Brain pericyte (primary cell): Measurements from ENCODE around the gene ABHD14A.

Experiments
- DNase-seq: peaks from one replicate; pipeline ENCODE4 v3.0.0-alpha.2; 2012; ENCODE audit warnings: low read depth, low spot score

The ABHD14A gene

DNA sequence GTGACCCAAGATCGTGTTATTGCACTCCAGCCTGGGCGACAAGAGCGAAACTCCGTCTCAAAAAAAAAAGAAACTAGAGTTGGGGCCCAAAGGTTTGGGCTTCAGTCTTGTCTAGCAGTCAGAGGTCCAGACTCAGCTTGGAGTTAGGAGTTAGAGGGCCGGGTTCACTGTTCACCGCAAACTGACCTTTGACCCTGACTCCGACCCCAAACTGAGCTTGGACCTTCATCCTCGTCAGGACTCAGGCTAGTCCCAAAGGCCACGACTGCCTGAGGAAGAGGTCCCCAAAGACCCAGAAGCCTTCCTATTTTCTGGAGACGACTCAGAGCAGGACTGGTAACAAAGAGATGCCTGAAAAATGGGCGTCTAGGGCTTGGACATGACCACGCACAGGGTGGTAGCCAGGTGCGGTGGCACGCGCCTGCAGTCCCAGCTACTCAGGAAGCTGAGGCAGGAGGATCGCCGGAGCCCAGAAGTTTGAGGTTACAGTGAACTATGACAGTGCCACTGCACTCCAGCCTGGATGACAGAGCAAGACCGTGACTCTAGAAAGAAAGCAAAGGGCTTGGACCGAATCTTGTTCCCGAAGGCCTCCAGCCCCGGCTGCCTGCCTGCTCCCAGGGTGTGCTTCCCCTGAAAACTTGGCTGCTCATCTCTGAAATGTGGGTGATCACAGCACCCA is 43.6 kb downstream of the ABHD14A start:
- DNase-seq = no peak

GRCh38 chr3:52019352-52020080 is 44.7 kb downstream of the ABHD14A start:
- DNase-seq = no peak

DNA sequence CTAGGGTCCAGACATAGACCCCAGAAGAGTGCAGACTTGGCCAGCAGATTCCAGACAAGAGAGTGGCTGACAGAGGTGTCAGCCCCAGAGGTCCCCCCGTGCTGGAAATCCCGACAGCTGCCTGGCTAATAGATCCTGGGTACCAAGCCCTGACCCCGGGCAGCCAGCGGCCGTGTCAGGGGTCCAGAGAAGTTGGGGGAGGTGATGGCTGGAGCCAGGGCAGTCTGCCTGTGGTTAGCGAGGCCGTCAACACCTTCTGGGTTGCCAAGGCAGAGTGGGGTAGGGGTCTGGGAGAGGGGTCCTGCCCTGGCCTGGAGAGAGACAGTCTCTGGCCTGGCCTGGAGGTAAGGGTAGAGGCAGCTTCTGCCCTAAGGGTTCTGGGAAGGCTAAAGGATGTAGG is 45.9 kb downstream of the ABHD14A start:
- DNase-seq = no peak

DNA sequence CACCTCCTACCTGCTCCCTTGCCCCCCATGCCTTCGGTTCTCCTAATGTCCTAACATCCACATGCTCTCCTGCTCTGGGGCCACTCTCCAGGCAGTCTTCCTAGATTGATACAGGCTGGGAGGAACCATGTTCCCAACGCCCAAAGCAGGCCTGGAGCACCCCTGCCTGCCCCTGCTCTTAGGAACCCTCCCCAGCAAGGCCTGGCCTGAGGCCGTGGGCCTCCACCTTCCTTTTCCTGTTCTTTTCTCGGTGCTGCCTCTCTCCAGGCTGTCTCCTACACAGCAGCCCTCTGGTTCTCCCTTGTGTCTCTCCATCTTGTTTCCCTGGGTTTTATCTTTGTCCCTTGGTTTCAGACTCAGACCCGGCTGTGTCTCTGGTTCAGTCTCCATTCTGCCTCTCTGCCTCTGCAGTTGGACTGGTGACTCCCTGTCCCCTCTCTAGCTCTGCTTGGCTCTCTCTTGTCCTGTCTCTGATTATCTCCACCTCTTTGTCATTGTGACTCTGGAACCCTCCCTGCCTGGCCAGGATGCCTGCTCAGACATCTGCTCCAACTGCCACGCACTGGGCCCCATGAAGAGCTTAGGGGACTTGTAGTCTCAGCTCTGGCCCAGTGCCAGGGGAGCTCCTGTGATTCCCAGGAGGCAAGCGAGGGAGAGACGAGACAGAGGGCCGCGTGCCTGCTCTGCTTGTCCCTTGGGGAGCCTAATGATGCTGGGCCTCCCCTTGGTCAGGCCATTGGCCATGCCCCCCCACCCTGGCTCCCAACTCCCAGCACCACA is 46.8 kb downstream of the ABHD14A start:
- no peak for DNase-seq

GRCh38 chr3:52022323-52023100 is 47.6 kb downstream of the ABHD14A start:
- no peak for DNase-seq

- DNase-seq = no peak
Measured at GRCh38 chr3:52023101-52023770, 48.4 kb downstream of the ABHD14A start.

DNA sequence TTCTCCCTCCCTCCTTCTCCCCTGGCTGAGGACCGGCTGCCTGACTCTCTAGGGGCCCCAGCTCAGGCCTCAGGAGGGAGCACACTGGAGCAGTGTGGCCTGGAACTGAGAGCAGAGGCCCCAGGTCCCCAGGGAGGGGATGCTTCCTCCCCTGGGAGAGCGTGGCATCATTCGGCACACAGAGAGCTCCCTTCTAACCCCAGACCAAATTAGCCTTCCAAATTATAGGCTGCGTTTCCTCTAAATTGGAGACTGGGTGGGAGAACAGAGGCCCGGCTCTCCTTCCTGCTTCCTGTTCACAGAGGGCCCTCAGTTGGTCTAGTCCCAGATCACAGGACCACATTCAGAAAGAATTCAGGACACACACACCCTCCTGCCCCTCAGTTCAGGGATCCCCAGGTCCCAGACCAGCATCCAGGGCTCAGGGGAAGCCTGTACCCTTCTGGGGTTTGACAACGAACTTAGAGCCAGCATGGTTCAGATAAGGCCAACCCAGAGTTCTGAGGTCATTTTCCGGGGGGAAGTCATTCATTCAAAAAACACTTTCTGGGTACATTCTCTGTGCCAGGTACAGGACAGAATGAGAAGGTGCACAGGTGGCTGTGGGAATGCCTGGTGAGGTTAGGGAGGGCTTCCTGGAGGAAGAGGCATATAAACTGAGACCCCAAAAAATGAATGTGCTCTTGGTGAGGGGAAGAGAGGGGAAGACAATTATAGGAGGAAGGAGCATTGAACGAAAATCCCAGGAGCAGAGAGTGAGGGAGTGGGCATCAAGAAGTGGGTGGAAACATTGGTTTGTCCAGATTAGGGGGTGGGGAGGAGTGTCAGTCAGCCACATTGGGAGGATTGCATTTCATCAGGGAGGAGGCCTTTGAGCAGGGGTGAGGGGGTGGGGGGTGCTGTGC is 49.2 kb downstream of the ABHD14A start:
- DNase-seq = no peak

- no peak for DNase-seq
Measured at GRCh38 chr3:52024765-52025452, 50.0 kb downstream of the ABHD14A start.

DNA sequence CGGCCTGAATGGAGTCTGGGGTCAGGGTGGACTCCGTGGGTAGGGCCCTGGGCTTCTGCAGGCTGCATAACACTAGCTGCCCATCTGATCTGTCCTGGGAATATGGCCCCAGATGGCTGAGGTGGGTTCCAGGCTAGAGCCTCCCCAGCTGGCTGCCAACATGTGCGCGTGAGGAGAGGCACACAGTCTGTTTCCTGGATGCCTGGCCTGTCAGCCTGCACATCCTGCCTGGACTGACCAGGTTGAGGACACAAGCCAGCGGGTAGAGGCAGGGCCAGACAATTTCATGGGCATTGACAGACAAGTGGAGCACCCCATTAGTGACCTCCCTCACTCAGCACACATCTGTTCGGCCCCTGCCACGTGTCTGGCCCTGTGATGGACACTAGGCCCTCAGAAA is 50.6 kb downstream of the ABHD14A start:
- no peak for DNase-seq

DNA sequence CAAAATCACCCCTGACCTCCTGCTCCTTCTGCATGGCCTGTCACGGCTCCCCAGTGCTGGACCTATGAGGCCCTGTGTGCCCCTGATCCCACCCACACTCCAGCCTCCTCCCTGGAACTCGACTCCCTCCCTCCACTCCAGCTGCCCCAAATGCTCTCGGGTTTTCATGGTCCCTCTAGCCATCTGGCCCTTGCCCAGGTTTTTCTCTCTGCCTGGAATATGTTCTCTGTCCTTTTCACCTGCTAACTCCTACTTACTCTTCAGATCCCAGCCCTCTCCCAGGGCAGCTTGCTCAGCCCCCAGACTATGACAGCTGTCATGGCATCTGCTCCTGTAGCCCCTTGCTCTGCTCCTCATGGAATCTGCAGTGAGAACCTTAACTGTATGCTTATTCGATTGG is 51.2 kb downstream of the ABHD14A start:
- no peak for DNase-seq

DNA sequence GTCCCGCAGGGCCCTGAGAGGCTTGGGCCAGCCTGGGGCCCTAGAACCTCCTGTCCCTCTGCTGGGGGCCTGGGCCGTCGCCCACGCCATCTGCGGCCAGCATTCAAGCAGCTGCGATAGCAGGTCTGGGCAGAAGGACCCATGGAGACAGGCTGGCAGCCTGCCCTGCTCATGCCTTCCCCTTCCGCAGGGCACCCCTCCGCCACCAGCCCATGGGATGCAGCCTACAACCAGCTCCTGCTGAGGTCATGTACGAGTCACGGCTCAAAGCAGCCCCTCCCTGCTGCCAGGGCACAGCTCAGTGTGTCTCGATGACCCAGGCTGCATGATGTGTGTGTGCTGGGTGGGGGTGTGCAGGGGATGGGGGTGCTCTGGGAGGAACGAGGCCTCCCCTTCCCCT is 53.7 kb downstream of the ABHD14A start:
- no peak for DNase-seq

- no peak for DNase-seq
Measured at GRCh38 chr3:52029053-52029452, 54.2 kb downstream of the ABHD14A start.

DNA sequence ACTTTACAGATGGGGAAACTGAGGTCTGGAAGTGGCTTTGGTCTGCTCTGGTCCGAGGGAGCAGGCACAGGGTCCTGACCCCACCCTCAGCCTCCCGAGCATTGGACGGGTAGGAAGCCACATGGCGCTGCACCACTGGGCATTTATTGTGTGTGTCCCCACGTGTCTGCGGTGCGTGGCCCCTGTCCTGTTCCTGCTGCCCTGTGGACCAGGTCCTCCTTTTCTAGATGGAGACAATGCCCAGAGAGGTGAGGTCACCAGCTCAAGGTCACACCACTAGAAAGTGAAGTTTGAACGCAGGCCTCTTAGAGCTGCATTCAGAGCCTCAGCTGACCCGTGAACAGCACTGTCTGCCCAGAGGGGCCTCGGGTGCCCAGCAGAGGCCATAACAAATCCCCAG is 54.7 kb downstream of the ABHD14A start:
- no peak for DNase-seq
